Ecto neural progenitor cell (in vitro differentiated cells): ENCODE measurements around the gene GORAB.

Experiments
- DNase-seq: peaks from one replicate; pipeline ENCODE4 v3.0.0-alpha.2; 2018; ENCODE audit warnings: low spot score

GORAB gene

DNA sequence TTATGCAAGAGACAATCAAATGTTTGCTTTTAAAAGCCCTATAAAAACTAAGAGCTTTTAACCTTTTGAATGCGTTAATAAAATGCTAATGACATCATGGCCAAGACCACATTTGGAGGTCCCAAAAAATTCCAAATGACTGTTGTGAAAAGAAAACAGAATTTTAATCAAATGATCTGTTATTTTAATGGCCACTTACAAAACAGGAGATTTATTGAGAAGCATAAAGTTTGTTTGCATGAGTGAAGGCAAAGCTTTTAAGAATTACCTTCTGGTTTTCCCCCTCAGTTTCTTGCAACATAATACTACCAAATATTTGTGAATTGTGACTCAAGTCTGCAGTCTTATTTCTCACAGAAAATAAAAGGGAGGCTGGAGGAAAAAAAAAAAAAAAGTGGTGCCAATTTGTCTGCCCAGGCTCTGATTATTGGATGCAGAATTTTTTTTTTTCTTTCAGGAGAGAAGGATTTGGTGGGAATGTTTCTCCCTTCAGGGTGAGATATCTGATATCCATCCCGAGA is 60.7 kb downstream of the GORAB start:
- DNase-seq = no peak

DNA sequence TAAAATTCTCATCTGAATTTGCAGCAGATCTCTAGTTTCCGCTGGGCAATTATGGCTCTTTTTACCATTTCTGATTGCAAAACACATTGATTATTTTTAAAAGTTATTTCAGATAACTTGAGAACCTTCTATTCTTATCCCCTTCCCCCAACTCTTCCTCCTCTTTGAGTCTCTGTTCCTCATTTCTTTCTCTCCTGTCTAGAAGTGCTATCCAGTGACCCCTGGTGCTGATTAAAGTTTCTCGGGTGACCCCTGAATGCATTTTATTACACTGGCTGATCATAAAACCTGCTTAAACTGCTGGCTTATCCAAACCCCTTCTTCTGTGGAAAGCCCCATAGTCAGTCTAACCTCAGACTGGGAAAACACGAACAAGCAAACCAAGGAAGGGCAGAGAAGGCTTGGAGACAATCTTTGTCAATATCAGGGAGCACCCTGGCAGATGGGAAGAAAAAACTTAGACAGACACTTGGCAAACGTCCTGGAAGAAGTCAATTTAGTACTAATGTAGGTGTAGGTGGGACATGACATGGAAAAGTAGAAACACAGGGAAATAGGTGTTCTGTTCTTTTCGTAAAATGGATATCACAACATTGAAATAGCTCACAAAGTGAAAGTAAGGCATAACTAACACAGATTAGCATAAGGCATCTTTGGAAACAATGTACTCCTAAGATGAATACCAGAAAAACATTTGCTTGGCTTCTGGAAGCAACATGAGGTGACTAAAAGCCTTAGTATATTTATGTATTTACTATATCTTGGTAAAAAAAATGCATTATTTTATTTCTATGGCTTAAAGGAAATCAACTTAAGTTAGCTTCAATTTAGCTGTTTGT is 61.4 kb downstream of the GORAB start:
- DNase-seq = no peak

DNA sequence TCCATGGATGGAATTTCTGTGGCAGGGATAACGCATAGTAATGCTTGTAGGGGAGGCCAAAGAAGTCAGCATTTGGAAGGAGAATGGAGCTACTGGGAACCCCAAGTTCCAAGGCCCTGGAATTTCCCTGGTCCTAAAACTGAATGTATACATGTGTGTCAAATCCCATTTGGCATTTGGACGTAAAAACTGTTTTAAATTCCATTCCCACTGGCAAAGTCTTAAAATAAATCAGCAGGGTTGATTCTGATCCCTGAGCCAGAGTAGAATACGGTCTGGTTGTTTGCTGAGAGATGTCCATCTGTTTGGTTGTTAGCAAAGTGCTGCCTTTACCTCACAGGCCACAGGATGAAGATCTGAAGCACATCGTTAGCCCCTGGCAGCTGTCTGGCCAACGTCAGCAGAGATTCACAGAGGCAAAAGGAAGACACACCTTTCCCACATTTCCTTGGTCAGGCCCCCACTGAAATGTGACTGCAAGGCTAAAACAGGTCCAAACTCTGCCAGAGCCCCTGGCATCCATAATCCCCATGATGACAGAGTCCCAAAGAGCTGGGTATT is 62.2 kb downstream of the GORAB start:
- DNase-seq = no peak

DNA sequence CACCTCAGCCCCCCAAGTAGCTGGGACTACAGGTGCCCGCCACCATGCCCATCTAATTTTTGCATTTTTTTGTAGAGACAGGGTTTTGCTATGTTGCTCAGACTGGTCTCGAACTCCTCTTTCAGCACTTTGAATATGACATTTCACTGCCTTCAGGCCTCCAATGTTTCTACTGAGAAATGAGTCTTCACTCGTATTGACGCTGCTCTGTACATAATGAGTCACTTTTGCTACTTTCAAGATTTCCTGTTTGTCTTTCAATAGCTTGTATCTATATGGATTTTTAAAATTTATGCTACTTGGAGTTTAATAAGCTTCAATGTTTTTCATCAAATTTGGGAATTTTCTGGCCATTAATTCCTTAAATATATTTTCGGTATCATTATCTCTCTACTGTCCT is 64.7 kb downstream of the GORAB start:
- DNase-seq = no peak

DNA sequence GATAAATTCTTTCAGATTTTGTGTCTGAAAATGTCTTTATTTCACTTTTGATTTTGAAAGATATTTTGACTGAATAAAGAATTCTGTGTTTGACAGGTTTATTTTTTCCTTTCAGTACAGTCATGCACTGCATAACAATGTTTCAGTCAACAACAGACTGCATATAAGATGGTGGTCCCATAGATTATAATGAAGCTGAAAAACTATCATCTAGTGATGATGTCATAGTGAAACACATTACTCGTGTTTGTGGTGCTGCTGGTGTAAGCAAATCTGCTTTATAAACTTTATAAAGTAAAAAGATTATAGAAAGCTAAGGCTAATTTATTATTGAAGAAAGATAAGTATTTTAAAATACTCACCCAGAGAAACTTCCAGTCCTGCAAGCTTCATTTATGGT is 66.7 kb downstream of the GORAB start:
- DNase-seq = no peak

DNA sequence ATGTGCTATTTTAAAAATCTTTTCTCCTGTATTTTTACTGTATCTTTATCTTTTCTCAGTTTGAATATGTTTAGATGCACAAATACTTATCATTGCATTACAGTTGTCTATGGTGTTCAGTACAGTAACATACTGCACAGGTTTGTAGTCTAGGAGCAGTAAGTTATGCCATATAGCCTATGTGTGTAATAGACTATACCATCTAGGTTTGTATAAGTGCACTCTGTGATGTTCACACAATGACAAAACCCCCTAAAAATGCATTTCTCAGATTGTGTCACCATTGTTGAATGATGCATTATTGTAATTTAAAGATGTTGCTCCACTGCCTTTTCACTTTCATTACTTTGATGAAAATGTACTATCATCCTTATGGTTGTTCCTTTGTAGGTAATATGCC is 67.1 kb downstream of the GORAB start:
- DNase-seq = no peak

DNA sequence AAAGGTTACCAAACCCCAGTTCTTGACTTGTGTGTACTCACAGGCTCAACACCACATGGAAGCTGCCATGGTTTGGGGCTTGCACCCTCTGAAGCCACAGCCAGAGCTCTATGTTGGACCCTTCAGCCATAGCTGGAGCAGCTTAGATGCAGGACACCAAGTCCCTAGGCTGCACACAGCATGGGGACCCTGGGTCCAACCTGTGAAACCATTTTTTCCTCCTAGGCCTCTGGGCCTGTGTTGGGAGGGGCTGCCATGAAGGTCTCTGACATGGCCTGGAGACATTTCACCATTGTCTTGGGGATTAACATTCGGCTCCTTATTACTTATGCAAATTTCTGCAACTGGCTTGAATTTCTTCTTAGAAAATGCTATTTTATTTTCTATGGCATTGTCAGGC is 69.9 kb downstream of the GORAB start:
- DNase-seq = no peak
